ENCODE results near the gene SLC40A1. TPM values are rescaled to one million over a fixed set of nuclear protein-coding genes. Genes with fewer than 3 reads are reported as not detected.

The SLC40A1 gene
- total RNA-seq, 2 donors from 2014 or later: 76.5 to 118 TPM

- ATAC-seq (ENCODE audit: insufficient number of reproducible peaks, low FRiP score, low read depth): no peak
- H3K27ac ChIP-seq: peak overlapping the region; percentile 53 to 58
- TF ChIP-seq, protein P1, sequence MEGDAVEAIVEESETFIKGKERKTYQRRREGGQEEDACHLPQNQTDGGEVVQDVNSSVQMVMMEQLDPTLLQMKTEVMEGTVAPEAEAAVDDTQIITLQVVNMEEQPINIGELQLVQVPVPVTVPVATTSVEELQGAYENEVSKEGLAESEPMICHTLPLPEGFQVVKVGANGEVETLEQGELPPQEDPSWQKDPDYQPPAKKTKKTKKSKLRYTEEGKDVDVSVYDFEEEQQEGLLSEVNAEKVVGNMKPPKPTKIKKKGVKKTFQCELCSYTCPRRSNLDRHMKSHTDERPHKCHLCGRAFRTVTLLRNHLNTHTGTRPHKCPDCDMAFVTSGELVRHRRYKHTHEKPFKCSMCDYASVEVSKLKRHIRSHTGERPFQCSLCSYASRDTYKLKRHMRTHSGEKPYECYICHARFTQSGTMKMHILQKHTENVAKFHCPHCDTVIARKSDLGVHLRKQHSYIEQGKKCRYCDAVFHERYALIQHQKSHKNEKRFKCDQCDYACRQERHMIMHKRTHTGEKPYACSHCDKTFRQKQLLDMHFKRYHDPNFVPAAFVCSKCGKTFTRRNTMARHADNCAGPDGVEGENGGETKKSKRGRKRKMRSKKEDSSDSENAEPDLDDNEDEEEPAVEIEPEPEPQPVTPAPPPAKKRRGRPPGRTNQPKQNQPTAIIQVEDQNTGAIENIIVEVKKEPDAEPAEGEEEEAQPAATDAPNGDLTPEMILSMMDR (IDR thresholded peaks at IDR 0.05): no peak
Observed at GRCh38 chr2:189540551-189540950, 40.0 kb downstream of the SLC40A1 start.

GRCh38 chr2:189538402-189538801 lies 42.2 kb downstream of the SLC40A1 start:
- no peaks in the 10 kb centered on the region for H3K27me3 ChIP-seq (replicated peaks; ENCODE audit: insufficient read depth)
- peaks cover 23 to 52% of the 10 kb centered on the region in 2 donors for H3K4me1 ChIP-seq (ENCODE audit: control insufficient read depth in 1 of 2, low read depth in 2 of 2)
- no peaks in the 10 kb centered on the region for H3K9me3 ChIP-seq
- H3K27ac ChIP-seq: no peak overlapping the region
- DNase-seq (ENCODE audit: low spot score): no peak
- ATAC-seq (ENCODE audit: insufficient number of reproducible peaks, low FRiP score, low read depth): no peak
- H3K4me3 ChIP-seq: no peak overlapping the region
- H3K36me3 ChIP-seq: no peaks in the 10 kb centered on the region
- TF ChIP-seq, protein P1 (IDR thresholded peaks at IDR 0.05): no peak

More at GRCh38 chr2:189540551-189540950, 40.0 kb downstream of the SLC40A1 start:
- Histone ChIP-seq H3K9me3 (no peaks in the 10 kb centered on the region), H3K4me1 (ENCODE audit: control insufficient read depth in 1 of 2, low read depth in 2 of 2) (peaks cover 12 to 52% of the 10 kb centered on the region in 2 donors), H3K36me3 (no peaks in the 10 kb centered on the region), H3K27me3 (replicated peaks; ENCODE audit: insufficient read depth) (no peaks in the 10 kb centered on the region), H3K4me3 (no peak overlapping the region)
- no peak for DNase-seq (ENCODE audit: low spot score)

GRCh38 chr2:189536830-189537229 lies 43.8 kb downstream of the SLC40A1 start:
- Histone ChIP-seq H3K27ac (no peak overlapping the region), H3K4me3 (no peak overlapping the region), H3K4me1 (ENCODE audit: control insufficient read depth in 1 of 2, low read depth in 2 of 2) (peaks cover 22 to 52% of the 10 kb centered on the region in 2 donors), H3K9me3 (no peaks in the 10 kb centered on the region), H3K36me3 (no peaks in the 10 kb centered on the region), H3K27me3 (replicated peaks; ENCODE audit: insufficient read depth) (no peaks in the 10 kb centered on the region)
- DNase-seq (ENCODE audit: low spot score) (no peak), ATAC-seq (ENCODE audit: insufficient number of reproducible peaks, low FRiP score, low read depth) (no peak)
- TF ChIP-seq, protein P1 (IDR thresholded peaks at IDR 0.05): no peak

DNA sequence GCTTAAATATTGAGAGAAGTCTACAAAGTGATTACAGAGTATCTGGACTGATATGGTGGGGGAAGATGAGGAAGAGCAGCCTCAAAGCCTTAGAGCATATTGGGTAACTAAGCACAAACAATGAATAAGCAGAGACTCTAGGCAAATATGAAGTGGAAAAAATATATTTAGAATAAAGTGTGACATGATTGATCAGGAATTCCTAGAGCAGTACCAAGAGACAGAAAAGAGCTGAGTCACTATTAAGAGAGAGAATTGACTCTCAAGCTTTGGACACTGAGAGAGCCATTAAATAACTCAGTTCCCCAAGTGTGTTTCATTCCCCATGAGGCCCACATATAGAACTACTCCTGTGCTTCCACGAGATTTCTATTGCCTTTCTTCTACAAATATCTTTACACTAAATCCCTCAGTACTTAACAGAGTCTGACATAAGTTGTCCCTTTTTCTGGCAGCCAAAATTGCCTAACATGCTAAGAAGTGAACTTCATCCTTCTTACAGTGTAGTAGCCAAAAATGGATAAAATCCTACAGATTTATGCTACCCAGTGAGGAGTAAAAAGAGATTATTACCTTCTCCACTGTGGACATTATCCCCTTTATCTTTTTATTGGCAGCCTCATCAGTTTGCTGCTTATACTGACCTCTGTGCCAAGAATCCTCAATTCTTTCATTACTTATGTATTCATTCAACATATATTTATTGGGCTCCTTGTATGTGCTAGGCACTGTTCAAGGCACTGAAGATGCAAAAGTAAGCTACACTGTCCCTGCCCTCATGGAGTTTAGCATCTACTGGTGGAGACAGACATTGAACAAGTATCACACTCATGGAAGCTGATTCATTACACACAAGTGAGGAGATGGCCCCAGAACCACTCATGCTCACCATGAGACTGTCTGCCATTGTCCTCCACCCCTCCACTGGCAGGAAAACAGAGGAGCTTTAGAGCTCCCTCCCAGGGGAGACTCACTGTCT lies 45.4 kb downstream of the SLC40A1 start:
- Histone ChIP-seq H3K4me1 (ENCODE audit: control insufficient read depth in 1 of 2, low read depth in 2 of 2) (peaks cover 15 to 39% of the 10 kb centered on the region in 2 donors), H3K9me3 (no peaks in the 10 kb centered on the region), H3K27me3 (replicated peaks; ENCODE audit: insufficient read depth) (no peaks in the 10 kb centered on the region), H3K27ac (peak overlapping the region; percentile 54 to 72), H3K4me3 (no peak overlapping the region), H3K36me3 (no peaks in the 10 kb centered on the region)
- TF ChIP-seq, protein P1 (IDR thresholded peaks at IDR 0.05): no peak
- DNase-seq (ENCODE audit: low spot score) (no peak), ATAC-seq (ENCODE audit: insufficient number of reproducible peaks, low FRiP score, low read depth) (peak; percentile 76)

- TF ChIP-seq, protein P1 (IDR thresholded peaks at IDR 0.05): no peak
- Histone ChIP-seq H3K27ac (peak overlapping the region; percentile 54 to 72), H3K9me3 (no peaks in the 10 kb centered on the region), H3K27me3 (replicated peaks; ENCODE audit: insufficient read depth) (no peaks in the 10 kb centered on the region), H3K4me1 (ENCODE audit: control insufficient read depth in 1 of 2, low read depth in 2 of 2) (peaks cover 15 to 43% of the 10 kb centered on the region in 2 donors), H3K4me3 (no peak overlapping the region), H3K36me3 (no peaks in the 10 kb centered on the region)
- no peak for ATAC-seq (ENCODE audit: insufficient number of reproducible peaks, low FRiP score, low read depth)
- DNase-seq (ENCODE audit: low spot score): no peak
Observed at GRCh38 chr2:189533288-189534035, 47.1 kb downstream of the SLC40A1 start.
